Head of caudate nucleus (tissue), 42 donors: ENCODE results near the gene IQSEC3.
A peak's percentile ranks its signal among the peaks of the same experiment; 100 is the strongest.
"Not testable (repeated sequence)": the region's sequence is repeated elsewhere in the genome, so short reads cannot be mapped to it uniquely, and the experiment has no call there.

Experiments used
- DNase-seq, 42 donors: peaks; one replicate each; pipeline versions ENCODE4 v3.0.0 to v3.0.0-alpha.2; 2020 to 2021; ENCODE audit warnings: mixed read lengths in 7 of 42
- intact Hi-C: fragments of 100-400 bp; cut with DNase I; formaldehyde crosslinking; loops from one replicate; pipeline ENCODE4 v1.15.0; 2022

The IQSEC3 gene

DNA sequence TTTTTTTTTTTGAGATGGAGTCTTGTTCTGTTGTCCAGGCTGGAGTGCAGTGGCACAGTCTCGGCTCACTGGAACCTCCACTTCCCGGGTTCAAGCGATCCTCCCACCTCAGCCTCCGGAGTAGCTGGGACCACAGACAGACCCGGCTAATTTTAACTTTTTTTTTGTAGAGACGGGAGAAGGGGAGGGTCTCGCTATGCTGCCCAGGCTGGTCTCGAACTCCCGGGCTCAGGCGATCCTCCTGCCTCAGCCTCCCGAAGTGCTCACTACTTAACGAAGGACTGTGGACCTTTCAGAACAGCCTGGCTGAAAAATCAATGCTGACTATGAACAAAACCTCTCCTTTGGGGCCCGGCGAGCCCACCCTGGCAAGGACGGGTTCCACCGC is 136.5 kb downstream of the IQSEC3 start:
- intact Hi-C loops = no loop called here

DNA sequence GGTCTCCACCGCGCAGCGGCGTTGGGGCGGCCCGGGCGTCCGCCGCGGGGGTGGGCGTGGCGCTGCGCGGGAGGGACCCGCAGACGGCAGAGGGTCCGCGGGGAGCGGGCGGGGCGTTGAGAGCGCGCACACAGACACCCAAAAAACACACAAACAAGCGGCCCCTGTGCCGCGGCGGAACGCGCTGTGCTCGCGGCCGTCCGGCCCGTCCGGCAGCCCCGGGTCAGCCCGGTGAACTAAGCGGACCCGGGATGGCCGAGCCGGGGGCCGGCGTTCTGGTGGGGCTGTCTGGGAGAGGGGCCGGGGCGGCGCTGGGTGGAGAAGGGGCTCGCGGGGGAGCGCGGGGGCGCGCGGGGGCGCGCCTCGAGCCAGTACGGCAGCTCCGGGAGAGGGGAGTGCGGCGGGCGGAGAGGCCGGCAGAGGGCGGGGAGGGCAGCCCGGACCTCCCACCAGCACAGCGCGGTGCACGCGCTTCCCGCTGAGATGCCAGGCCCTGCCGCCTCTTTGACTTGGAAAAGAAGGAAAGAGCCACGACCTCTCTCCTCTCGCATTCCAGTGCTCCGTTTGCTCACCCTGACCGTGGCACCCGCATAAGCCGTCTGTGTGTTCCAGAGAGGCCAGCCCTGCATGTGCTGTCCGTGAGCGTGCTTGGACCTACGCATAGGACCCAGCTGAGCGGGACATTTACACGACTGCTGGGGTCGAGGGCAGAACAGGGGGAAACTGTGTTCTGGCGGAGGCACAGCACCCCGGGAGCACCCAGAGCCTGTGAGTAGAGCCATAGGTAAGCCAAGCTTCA is 137.1 kb downstream of the IQSEC3 start:
- intact Hi-C loops = no loop called here

More for the DNA sequence above, 136.5 kb downstream of the IQSEC3 start:
- DNase-seq = no peak

DNA sequence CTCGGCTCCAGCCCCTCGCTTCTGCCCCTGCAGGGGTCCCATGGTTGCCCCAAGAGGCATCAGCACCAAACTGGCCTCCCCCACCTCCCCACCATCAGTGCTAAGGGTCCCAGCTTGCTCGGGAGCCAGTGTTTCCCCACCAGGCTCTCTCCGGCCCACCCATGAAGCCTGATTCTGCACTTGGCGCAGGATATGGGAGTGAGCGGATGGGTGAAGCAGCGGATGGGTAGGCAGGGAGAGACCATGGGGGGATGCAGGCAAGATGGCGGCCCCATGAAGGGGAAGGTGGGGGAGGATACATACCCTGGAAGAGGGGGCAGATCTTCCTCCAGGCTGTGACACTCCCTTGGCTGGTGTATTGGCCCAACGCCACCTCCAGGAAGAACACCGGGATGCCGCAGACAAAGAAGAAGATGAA is 137.7 kb downstream of the IQSEC3 start:
- DNase-seq = no peak
- intact Hi-C loops = no loop called here

More for the DNA sequence above, 137.1 kb downstream of the IQSEC3 start:
- DNase-seq = peak; percentile 17 to 90 (median 72)

DNA sequence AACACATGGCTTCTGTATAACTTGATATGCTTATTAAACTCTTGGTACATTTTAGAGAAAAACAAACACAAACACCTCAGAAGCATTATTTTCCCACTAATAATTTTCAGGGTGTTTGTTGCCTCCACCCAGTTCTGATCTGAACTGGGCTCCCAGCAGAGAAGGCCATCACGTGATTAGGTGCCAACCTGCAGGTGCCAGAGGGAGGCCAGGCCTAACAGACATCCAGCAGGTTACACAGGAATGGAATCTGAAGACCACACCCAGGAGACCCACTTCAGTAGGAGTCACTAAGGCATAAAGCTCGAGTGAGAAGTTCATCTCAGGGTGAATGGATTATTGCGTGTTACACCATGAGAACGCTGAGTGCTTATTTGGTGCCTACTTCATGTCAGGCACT is 138.5 kb downstream of the IQSEC3 start:
- intact Hi-C loops = no loop called here

DNA sequence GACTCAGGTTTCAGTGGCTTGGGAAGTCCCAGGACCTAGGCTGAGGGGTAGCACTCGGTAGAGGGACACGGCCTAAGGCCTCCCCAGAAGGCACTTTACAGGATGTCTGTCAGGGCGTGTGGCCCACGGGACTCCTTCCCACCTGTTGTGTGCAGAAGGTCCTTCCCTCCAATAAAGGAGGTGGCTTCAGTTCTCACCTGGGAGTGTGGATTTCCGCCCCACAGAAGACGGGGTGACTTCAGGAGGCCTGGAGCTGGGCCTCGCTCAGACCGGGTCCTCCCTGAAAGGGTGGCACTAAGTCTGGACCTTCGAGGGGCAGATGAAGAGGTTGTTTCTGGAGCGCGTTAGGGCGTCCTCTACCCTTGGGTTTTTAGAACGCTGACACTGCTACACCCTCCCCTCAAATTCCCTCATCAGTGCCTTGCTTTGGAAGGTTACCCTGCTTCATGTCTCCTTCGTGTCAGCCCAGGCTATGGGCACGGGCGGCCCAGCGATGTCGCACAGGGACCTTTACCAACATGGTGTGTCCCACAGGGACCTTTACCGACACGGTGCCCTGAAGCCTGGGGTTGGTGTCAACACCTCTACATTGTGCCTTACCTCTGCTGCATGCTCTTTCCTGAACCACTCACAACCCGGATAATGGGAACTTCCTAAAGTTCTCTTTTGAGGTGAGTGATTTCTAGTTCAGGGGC is 140.3 kb downstream of the IQSEC3 start:
- no peak for DNase-seq
- intact Hi-C loops = no loop called here

More for the DNA sequence above, 138.5 kb downstream of the IQSEC3 start:
- DNase-seq = no peak

DNA sequence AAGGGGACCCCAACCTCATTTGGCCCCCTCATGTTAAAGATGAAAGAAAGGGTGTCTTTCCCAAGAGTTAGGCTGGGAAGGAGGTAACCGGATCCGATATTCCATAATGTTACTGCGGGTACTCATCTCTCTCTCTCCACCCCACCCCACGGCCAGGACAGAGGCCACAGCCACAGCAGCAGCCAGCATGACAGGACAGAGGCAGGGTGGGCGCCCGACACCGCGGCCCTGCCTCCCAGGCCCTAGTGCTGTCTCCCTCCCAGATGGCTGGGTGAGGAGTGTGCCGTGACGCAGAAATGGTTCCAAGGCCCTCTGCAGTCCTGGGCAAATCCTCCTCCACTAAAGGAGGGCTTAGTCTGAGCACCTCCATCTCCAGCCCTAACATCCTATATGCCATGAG is 141.2 kb downstream of the IQSEC3 start:
- intact Hi-C loops = no loop called here
- DNase-seq = no peak

DNA sequence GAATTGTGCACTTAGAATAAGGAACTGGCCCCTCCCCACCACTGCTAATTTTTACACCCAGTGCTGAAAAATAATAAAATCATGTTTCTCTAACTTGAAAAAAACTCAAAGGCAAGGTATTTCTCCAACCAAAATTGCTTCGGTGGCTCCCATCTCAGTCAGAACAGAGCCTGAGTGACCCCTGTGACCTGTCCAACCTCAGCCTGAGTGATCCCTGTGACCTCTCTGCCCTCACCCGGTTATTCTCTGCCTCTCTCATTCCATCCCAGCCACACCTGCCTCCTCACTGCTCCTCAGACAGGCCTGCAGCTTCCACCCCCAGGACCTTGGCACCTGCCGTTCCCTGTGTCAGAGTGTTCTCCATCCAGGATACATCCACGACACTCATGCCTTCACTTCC is 142.2 kb downstream of the IQSEC3 start:
- DNase-seq = no peak
- intact Hi-C loops = no loop called here

DNA sequence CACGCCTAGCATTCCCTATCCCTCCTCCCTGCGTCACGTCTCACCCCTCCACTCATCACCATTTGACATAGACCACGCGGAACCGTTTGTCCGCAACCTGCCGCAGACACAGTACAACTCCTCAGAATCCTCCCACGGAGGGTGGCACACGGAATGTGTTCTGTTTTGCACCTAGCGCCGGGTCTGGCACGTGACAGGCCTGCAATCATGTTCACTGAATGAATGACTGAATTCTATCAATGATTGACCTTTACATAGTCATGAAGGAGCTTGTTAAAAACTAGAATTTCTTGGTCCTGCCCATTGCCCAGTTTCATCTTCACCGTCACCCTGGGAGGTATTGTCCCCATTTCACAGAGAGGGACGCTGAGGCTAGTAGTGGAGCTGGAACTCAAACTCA is 142.7 kb downstream of the IQSEC3 start:
- no peak for DNase-seq
- intact Hi-C loops = no loop called here

DNA sequence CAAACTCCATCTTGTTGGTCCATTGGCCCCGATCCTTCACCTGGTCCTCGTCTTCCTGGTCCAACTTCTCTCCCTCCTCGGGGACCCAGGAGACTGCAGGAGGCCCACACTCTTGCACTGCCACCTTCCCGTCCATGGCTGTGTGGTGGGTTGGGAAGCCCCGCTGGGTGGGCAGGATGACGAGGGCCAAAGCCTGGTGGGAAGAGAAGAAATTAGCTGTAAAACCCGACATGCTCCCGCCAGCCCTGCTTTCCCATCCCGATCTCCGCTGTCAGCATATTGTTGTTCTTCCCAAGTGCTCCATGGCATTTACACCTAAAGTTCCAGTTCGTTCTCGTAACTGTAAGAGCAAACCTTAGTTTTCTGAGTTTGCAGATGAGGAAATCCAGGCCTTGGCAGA is 143.3 kb downstream of the IQSEC3 start:
- intact Hi-C loops = no loop called here
- DNase-seq = no peak

DNA sequence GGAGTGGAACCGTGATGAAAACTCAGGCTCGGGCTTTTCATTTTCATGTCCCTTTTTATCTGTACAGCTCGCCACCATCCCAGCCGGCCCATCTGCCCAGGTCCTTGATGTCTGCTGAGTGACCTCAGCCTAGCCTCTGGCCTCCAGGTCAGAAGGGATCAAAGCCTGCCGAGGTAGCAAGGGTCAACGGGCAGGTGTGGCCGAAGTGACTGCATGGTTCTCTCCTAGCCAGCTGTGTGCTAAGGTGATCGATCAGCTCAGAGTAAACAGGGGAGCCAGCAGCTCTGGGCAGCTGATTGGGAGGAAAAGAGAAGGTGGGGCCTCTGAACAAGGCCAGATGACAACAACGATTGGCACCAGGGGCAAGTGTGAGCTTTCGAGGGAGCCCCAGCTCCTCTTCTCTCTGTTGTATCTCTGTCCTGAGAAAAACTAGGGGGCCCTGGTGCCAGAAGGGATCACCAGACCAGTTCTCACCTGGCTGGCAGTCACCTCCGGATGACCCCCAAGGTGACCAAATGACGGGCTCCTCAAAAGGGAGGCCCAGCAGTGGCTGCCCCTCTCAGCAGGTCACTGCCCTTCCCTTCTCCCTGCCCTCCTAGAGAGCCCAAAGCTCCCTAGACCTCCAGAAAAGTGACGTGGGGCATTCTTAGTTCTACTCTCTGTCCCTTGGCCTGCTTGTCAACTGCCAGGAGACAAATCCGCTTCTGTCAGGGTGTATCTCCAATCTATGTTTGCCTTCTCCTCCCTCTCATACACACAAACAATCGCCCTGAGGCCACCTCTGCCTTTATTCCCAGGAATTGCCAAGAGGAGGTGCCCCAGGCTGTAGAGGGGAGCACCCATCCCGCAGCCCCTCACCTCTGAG is 143.9 kb downstream of the IQSEC3 start:
- DNase-seq = no peak
- intact Hi-C loops = no loop called here

DNA sequence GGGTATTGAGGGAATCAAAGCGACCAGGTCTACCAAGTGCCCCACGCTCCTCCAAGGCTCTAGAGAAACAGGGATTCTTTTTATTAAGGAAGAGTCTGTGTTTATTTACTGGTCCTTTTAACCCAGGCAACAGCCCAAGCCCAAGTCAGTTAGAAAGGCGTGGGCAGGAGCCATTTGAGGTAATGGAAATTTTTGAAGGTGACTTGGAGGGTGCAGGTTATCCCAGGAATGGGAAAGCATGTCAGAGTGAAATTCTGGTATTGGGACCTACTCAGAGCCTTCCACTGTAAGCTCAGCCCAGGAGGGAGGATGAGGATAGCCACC is 144.5 kb downstream of the IQSEC3 start:
- no peak for DNase-seq
- intact Hi-C loops = no loop called here

DNA sequence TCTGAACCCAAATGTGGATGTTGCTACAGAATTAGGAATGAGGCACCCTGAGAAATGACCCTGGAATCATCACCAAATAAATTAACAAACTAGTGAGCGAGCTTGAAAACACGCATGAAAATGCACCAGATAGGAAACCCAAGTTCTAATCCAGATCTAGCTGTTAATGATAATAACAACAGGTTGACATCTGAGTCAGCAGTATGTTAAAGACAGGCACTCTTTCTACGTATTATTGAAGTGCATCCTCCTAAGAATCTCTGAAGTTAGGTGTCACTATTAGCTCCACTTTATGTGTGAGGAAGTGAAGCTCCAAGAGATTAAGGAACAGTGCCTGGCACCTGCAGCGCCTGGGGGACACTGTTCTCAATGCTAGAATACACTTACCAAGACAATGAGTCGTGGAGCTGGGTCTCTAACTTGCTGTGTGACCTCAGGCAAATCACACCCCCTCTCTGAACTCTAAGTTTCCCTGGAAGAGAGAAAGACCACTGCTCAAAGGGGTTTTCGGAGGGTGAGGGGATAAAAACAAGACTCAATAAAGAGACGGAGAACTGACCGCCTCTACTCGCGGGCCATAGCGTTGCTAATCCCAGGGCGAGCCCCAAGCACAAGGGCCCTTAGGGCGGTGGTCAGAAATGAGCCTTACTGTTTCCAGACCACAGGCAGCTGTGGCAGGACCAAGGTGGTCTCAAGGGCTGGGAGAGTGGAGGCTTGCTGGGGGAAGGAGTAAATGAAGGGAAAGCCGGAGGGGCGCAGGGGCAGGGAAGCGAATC is 145.3 kb downstream of the IQSEC3 start:
- no peak for DNase-seq
- intact Hi-C loops = no loop called here

DNA sequence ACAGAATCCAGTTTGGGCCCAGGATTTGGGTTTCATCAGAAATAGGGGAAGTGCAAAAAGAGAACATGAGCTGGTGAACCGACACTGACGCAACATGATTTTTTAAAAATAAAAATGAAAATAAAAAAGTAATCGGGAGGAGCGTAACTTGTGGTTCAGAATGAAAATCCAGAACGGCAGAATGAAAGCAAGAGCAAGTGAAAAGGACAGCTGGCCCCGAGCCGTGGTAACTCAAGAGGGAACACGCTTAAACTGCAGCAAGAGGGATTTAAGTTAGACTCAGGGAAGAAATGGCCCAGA is 145.8 kb downstream of the IQSEC3 start:
- DNase-seq = no peak
- intact Hi-C loops = no loop called here

DNA sequence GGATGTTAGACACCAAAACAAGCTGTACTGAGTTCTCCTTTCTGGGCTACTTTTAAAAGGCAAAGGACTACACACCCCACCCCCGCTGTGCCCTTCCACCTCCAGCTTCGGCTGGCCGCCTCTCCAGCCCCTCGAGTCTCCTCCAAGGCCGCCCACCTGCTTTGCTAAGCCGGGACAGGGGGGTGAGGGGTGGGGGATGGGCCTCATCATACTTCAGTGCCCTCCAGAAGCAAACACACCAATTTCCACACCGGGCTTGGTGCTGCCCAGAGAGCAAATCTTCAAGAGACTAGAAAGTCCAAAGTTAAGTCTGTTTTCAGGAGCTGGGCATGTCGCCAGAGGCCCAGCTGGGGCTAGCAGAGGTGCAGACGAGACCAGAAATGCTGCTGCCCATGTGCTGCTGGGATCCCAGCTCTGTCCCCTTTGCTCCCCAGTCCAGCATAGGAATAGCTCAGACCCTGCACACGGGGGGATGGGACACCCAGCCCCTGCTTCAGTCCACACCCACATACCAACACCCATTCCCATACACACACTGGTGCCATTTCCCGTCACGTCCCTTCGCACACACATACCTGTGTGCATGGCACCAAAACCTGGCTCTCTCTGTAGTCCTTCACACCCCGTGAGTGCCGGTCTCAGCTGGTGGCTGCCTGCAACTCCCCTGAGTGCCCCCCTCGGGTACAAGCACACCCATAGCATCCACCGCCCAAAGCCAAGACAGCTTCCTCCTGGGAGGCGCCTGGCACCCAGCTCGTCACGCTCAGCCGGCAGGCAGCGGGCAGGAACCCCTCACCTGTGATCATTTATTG is 146.4 kb downstream of the IQSEC3 start:
- no peak for DNase-seq
- intact Hi-C loops = no loop called here

DNA sequence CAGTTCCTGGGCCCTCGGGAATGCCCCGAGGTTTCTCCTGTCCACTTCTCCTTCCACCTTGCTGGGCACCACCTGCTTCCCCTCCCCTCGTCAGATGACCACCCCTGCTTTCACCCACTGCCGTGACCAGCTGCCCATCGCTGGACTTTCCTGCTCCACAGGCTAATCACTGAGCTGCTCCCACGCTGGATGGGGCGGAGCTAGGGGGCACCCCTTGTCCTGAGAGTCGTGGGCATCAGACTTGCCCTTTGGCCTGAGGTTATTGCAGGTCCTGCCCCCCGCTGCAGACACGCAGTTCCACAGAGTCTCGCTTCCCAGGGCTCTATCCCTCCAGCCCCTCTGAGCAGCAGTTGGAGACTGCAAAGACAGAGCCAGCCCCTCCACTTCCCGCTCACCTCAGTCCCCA is 147.0 kb downstream of the IQSEC3 start:
- intact Hi-C loops = no loop called here
- DNase-seq = no peak

DNA sequence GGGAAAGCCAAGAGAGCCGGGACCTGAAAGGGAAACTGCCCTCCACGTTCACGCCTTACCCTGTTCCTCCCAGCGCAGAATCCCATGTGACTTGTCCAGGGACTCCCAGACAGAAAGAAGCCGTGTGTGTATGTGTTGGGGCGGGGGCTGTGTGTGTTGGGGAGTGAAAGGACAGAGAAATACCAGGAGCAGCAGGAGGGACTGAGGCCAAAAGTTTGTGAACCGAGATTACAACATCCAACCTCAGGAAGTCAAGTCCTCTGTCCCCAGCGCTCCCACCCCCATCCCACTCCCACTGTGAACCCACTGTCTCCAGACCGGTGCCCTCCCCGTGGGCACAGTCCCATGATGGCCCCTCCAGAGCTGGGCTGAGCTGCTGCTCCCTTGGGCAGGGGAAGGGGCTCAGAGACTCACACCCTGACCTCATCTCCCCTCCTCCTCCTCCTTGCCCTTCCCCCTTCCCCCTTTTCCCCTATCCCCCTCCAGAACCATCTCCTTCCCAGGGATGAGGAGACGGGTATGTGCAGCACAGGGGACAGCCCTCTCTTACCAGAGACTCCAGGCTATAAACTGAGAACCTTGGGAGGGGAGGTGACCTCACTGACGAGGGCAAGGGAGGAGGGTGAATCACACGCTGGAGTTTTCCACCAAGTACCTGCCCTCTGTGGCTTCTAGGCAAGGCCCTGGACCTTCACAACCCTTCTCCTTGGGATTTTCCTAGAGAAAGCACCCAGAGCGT is 147.6 kb downstream of the IQSEC3 start, which contains the start of gene SLC6A12:
TSS of gene SLC6A12 (minus strand) at position 155 of the 739 bp plus-strand sequence. CDS start 4,171 bp downstream, outside the sequence.
- intact Hi-C loops = no loop called here
- DNase-seq = no peak

DNA sequence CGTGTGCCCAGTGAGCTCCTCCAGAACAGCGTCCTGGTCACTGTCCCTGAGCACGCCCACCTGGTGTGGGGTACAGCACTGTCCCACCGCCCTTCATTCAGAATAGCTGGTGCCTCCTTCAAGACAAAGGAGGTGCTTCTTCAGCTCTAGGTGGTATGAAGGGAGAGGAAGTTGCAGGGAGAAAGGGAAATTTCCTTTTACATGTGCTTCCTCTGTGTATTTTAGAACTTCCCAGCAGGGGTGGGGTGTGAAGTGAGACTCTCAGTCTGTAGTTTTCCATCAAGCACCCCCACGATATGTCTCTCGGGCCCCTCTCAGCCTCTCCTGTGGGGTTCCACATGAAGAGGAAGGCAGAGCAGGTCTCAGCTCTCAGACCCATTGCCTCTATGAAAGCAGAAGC is 148.5 kb downstream of the IQSEC3 start:
- intact Hi-C loops = no loop called here
- DNase-seq = no peak

DNA sequence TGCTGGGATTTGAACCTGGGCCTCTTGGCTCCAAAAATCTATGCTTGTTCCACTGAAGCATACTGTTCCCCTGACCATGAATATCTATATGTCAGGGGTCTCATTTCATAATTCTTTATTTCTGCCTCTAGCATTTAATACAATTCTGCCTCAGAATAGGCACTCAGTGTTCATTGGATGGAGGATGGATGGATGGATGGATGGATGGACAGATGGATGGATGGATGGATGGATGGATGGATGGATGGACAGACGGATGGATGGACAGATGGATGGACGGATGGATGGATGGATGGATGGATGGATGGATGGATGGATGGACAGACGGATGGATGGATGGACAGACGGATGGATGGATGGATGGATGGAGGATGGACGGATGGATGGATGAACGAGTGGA is 150.5 kb downstream of the IQSEC3 start:
- intact Hi-C loops, DNase-seq: not testable (repeated sequence)
